Left kidney (tissue), 2 donors: ENCODE data around the gene DTYMK. TPM values are rescaled to one million over a fixed set of nuclear protein-coding genes. Genes with fewer than 3 reads are reported as not detected.
"Not testable (repeated sequence)": the region's sequence is repeated elsewhere in the genome, so short reads cannot be mapped to it uniquely, and the experiment has no call there.

Source experiments
- DNase-seq: peaks from one replicate; pipeline ENCODE4 v3.0.0-alpha.2; 2013
- polyA plus RNA-seq: library from polyadenylated mRNA; unstranded; fragments of 120-200 nt; gene quantifications from one replicate; pipeline ENCODE4 v1.2.1, GENCODE V29; 2013; ENCODE audit not compliant: insufficient read length

DTYMK gene
- polyA plus RNA-seq, 1 donor = 44.1 TPM

DNA sequence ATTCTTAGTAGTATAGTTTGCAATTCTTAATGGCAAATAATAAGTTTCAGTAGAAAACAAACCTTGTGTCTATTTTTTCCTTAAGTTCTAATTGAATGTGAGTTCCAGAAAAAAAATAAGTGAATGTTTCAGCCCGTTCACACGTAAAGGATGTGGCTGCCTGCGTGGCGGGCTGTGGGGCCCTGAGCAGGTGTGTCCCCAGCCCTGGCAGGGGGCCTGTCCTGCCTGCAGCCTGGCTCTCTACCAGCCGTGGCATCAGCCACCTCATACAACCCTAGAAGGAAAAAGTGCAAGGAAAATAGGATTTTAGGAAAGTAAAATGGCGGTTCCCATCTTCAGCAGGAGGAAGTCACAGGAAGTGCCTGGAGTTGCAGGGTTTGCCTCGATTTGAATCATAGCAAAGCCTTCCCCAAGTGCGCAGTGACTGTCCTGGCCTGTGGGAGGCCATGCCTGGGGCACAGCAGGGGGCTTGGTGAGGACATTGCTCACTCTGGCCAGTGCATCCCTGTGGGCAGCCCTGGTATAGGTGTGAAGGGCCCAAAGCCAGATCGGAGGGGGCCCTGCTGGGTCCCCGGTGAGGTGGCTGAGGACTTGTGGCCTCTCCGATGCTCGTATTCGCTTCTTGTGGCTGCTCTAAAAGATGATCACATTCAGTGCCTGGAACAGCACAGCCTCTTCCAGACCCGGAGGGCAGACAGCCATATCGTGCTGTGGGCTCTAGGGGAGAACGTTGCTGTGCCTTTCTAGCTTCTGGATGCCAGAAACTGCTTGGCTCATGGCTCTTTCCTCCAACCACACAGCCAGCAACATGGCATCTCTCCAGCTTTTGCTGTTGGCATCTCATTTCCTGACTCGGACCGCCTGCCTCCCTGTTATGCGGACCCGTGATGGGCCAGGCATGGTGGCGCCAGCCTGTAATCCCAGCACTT lies 12.6 kb downstream of the DTYMK start:
- no peak for DNase-seq

DNA sequence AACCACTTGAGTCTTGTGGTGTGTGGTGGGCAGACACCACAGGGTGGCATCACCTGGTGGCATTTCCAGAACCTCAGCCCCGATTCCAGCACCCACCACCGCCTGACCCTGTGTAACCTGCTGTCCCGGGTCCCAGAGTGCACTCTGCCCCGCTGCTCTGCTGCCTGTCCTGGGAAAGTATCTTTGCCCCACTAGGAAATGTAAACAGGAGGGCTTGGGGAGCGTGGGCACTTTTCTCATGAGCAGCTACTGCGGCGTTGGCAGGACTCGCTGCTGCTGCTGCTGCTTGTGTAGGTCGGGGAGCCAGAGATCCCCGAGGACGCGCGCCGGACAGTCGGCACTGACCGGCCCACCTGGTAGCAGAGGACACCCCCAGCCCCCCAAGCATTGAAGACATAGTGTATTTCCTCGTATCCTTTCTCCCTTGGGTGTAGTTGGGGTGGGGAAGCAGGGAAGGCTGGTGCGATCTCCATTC lies 13.4 kb downstream of the DTYMK start:
- DNase-seq = no peak

DNA sequence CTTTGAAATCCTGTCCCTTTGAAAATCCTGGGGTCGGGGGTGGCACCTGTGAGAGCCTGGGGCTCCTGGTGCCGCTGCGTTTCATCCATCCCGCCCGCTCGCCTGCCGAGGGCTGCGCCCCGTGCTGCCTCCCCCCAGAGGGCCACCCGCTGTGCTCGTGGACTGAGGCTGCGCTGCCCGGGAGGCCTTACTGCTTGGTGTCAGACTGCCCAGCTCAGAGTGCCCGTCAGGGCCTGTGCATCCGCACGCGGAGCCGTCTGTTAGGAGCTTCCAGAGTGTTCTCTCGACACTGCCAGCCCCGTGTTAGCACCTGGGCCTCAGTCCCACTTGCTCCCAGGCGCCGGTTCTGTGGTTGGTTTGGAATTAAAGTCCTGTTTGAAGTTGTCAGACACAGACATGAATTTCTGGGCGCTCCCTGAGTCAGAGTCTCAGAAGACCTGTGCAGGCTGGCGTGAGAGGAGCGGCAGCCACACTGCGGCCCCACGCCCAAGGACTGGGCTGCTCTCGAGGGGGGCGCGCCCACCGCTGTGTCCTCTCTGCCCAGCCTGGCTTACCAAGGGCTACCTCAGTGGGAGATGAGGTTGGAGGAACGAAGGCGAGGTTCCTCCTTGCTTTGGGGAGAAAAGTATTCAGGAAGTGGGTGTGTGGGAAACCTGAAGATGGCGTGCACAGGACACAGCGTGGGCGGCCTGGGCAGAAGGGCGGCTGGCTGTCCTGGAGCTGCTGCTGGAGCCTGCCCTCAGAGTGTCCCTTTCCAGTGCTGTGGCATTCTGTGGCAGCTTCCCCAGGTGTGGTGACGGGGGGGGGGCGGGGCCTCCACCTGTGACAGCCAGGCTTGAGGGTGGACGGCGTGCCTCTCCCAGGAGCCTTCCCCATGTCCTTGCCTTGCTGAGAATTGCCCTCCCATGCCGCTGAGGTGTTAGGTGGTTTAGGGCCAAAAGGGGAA lies 14.1 kb downstream of the DTYMK start:
- DNase-seq = no peak

DNA sequence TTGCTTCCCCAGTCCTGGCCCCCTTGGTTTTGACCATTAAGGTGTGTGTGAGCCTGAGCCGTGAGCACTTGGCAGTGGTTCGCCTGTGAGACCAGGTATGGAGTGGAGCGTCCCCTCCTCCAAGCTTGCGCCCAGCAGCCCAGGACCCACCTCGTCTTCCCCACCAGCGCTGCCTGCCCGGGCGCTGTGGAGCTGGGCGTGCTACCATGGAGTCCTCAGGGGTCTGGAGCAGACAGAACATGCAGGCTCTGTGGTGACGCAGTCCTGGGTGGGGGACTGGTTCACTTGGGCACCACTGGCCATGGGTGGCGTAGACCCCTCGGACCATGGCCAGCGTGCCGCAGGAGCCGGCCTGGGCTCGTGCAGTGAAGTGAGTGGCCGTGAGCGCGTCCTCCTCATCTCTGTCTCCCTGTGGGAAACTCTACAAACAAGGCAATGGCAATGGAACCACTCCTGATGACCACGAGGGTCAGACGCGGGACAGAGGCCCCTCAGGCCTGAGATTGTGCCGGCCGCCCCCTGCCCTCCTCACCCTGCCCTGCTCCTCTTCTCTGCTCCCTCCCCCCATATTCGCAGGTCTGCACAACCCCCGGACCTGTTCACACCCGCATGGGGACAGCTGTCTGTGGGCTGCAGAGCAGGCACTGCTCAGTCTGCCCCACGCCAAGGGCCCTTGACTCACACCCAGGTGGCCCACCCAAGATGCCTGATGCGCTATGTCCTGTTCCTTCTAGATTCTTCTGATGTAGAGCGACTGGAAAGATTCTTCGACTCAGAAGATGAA lies 15.0 kb downstream of the DTYMK start:
- DNase-seq = no peak

DNA sequence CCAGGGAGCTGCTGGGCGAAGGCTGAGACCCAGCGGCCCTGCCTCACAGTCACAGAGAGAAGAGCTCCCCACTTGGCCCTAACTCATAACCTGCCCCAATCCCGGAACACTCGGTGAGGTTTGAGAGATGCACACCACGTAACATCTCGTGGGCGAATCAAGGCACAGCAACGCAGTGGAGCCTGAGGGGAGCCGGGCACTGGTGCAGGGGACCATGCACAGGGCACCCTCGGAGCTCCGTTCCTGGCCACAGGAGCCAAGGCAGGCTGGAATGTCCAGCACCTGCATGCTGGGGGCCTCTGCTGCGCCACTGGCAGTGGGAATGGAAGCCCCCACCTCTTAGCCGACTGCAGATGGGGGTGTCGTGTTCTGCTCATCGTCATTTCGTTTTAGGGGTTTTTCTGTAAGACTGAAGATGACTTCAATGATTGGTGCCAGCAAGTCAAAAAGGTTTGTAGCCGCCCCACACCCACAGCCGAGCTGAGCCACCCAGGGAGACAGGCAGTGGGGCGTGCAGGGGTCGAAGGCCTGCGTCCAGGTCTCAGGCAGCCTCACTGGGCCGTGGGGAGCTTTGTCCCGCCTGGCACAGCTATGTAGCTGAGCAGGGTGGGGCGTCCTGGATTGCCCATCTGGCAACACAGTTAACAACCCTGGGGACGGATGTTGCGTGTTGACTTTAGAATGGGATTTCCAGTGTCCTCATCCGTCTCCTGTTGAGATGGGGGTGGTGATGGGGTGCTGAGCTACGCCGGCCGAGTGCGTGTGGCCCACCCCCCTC lies 16.1 kb downstream of the DTYMK start:
- no peak for DNase-seq

DNA sequence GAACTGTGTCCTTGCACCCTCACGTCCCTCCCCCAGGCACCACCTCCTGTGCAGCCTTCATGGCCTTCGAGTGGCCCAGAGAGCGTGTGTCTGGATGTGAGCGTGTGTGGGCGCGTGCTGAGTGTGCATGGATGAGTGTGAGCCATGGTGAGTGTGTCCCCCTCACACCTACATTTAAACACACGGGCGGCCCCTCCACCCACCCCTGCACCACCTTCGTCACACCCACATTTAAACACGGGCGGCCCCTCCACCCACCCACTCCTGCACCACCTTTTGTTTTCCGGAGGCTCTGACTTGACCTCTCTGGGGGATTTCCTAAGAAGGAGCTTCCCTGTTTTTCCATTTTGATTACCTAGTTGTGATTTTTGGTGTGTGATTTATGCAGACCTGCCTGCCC lies 17.8 kb downstream of the DTYMK start:
- no peak for DNase-seq

DNA sequence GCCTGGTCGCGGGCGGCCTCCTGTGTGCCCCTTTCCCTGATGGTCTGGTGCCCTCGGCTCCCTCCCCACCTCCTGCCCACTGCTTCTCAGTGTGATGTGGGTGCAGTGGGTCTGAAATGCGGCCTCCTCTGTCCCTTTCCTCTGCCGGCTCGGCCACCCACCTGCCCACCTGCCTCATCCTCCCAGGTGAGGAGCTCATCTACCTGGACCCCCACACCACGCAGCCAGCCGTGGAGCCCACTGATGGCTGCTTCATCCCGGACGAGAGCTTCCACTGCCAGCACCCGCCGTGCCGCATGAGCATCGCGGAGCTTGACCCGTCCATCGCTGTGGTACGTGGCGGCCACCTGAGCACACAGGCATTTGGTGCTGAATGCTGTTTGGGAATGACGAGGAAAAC lies 18.3 kb downstream of the DTYMK start:
- no peak for DNase-seq

DNA sequence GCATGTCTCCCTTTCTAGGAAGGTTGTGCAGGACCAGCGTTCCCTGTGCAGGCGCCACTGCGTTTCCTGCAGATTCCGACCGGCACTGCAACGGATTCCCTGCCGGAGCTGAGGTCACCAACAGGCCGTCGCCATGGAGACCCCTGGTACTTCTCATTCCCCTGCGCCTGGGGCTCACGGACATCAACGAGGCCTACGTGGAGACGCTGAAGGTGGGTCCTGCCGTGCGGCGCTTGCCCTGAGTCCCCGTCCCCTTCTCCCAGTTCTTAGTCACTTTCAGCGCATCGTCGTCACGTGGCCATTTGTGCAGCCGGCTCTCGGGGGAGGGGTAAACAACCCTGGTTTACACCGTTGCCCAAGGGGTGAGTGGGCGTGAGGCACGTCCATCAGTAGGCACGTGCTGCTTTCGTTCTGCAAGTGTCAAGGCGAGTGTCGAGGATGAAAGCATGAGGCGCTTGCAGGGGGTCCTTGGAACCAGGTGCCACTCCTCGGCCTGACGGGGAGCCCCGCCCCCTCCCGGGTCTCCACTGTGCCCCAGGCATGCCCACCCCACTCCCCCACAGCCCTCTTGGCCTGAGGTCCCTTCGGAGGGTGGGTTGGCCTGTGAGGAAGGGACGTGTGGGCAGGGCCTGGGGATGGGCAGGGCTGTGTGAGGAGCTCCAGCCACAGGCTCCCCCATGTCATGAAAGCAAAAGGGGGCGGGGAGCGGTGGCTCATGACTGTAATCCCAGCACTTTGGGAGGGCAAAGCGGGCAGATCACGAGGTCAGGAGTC lies 19.8 kb downstream of the DTYMK start:
- DNase-seq = peak; percentile 53

DNA sequence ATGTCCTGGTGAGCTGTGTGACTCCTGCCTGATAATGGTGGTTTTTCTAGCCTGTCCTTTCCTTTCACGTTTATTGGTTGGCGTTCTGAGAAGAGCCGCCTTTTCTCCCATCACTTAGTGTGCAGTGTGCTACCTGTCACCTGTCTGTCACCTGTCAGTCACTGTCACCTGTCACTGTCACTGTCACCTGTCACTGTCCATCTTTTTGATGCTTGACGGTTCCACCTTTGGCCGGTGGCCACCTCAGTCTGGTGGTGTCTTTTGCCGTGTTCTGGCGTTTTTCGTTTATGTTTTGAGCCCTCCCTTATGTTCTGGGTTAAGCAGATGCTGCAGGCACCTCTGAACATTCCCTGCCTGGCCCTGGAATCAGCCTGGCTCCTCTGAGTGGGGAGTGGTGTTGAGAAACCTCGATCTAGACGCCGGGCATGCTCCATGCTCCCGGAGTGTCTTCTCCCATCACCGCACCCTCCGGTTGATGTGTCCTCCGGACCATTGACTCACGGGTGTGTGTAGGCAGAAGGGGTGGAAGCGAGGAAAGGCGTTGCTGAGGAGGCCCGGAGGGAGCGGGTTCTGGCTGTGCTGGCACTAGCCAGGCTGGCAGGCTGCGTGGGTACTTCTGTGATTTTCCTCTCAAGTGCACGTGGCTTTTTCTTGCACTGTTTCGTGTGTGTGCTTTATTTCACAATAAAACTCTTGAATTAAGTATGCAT lies 20.7 kb downstream of the DTYMK start:
- DNase-seq = no peak

DNA sequence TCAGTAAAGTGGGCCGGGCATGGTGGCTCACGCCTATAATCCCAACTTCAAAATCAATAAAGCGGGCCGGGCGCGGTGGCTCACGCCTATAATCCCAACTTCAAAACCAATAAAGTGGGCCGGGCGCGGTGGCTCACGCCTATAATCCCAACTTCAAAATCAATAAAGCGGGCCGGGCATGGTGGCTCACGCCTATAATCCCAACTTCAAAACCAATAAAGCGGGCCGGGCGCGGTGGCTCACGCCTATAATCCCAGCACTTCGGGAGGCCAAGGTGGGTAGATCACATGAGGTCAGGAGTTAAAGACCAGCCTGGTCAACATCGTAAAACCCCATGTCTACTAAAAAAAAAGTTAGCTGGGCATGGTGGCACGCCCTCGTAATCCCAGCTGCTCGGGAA lies 23.9 kb downstream of the DTYMK start:
- DNase-seq = not testable (repeated sequence)

DNA sequence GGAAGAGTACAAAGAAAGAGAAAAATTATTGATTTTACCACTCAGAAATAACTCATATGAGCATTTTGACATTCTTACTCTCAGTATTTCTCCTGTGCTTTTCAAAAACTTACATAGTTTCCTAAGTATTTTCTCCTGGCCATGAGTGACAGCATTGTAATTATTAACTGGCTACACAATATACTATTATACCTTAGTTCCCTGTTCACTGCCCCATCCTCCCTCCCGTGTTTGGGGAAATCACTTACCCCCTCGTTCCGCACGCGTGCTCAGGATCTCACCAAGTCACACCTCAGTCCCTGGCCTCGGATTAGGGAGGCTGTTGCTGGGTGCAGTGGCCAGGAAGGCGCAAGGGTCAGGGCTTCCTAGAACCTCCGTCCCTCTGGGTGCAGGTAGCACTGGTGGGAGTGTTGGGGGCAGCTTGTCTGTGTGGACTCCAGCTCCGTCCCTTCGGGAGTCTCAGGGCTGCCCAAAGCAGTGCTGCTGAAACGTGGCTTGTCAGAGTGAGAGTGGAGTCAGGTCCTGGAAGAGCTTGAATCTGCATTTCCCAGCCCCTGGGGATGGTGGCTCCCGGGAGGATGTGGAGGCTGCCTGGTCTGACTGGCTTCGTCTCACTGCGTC lies 25.9 kb downstream of the DTYMK start:
- DNase-seq = no peak

DNA sequence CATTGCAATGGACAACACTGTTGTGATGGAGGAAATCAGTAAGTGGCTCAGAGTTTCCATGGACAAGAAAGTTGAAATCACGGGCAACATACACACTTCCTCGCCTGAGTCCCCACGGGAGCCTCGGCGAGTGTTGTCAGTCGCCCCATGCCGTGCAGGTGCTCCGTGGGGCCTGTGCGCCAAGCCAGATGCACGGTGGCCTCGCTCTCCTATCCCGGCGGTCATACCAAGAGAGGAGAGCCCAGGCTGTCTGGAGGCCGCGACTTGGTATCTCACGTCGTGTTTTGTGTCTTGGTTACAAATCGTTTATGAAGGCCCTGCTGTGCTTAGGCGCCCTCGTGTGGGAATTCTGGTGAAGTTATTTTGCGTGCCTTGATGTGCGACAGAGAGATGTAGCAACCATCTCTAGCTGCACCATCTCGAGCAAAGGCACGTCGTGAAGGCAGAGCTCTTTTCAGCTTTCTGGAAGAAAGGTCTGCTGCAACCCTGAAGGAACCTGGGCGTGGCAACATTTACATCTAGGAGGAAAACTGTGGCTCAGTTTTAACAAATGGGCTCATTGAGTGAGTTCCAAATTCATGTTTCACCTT lies 27.4 kb downstream of the DTYMK start:
- peak; percentile 74 for DNase-seq

DNA sequence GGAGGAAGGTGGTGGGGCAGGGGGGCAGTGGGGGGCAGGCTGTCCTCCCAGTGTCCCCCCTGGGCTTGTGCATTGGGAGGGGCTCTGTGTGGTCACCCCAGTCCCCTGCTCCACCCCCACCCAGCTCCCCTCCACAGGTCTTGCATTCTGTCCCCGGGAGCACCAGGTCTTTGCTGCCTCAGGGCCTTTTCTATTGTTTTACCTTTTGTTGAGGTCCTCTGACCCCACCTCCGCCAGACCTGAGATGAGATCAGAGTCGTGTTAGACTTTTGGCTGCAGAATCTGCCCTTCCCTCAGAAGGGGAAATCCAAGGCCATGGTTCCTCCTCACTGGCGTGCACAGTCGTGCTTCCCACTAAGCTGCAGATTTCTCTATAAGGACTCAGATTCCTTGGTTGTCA lies 28.3 kb downstream of the DTYMK start:
- DNase-seq = no peak

DNA sequence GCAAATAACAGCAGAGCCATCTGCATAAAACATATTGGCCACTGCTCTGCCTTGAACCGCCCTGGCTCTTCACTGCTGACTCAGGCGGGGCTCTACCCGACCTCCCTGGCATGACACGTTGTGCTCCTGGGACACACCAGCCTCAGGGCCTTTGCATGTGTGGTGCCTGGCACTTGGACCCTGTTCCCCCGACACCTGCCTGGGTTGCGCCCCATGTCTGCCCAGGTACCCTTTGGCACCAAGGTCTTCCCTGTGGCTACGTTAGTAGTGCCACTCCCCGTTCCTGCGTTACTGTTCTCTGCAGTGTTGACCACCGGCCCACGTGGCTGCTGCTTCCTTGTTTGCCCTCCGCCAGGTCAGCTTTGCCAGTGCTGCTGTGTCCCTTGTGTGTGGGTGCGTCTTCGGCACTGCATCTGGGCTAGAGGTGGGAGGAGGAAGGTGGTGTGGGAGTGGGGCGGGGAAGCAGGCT lies 28.8 kb downstream of the DTYMK start:
- no peak for DNase-seq

DNA sequence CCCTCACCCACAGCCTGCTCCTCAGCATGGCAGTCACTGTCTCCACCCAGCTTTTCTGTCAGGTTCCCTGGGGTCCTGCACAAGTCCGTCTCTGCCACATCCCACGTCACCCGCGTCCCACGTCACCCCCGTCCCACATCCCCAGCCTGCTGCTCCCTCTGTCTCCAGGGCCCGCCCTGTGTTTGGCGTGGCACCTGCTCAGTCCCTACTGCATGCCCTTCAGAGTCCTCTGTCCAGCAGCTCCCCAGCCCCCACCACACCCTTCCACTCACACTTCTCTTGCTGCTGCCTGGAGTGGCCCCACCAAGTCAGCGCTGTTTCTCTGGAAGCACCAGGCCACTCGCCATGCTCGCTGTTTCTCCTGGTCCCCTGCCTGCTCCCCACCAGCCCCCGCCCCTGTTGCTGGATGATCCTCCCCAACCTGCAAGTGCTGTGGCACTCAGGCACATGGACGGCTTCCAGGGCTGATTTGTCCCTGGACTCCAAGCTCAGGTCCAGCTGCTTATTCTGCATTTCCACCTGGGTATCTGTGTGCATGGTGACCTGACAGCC lies 30.3 kb downstream of the DTYMK start:
- DNase-seq = no peak

DNA sequence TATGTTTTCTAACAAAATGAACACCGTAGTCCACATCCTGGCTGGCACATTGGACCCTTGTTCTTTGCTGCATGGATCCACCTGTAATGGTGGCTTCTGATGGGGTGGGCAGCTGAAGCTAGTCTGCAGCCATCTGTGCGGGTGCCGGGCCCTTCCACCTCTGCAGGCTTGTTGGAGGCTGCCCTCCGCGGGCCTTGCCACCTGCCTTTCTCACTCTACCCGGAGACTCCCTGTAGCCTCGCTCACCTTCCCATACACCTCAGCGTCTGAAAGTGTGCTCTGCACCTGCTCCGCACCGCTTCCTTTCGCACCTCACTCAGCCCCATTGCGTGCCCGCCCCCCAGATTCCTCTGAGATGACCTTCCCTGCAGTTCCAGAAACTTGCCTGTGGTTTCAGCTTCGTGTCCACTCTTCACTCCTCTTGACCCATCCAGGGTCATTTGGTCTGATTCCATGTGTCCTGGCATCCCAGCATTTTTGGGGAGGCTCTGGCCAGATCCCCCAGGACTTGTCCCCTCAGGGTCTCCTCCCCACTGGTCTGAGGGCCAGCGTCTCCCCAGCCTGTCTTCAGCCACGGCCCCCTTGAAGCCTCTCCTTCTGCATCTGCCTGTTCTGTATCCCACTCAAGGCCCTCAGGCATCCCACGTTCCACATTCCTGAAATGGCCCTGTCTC lies 31.0 kb downstream of the DTYMK start:
- no peak for DNase-seq

DNA sequence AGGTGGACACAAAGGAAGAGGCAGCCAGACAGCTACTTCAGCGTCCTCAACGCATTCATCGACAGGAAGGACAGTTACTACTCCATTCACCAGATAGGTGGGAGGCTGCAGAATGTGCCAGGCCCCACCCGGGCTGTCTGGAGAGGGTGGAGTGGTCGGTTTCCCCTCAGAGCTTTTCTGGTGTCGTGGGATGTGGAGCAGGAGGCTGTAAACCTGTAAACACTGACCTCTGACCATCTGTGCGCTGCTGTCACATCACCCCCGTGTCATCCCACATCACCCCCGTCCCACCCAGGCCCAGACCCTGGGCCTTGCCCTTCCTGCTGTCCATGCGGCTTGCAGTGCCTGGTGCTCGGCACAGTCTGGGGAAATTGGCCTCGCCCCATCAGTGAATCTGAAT lies 32.1 kb downstream of the DTYMK start:
- DNase-seq = no peak
